ENCODE data around the gene DNAJB4.

- no peak for TF ChIP-seq CTCF (IDR thresholded peaks at IDR 0.05)
- no peak for TF ChIP-seq POLR2A (IDR thresholded peaks at IDR 0.05)
These were observed 15.0 kb upstream of the DNAJB4 start for GRCh38 chr1:77989744-77990143.
